Dermis microvascular lymphatic vessel endothelial cell (primary cell): ENCODE data around the gene KRTAP4-1. TPM values are rescaled to one million over a fixed set of nuclear protein-coding genes. Genes with fewer than 3 reads are reported as not detected.
"Not testable (repeated sequence)": the region's sequence is repeated elsewhere in the genome, so short reads cannot be mapped to it uniquely, and the experiment has no call there.

ENCODE experiments used
- DNase-seq, 2 donors: peaks; one replicate each; pipeline versions ENCODE4 v3.0.0 to v3.0.0-alpha.2; 2010; ENCODE audit warnings: low read depth in 2 of 2
- total RNA-seq: library from RNA; depleted of rRNA; stranded (reverse); fragments of >200 nt; gene quantifications from 2 replicates; pipeline ENCODE4 v1.2.1, GENCODE V29; 2014

KRTAP4-1 gene
- total RNA-seq, 1 donor from 2014 or later: not detected

DNA sequence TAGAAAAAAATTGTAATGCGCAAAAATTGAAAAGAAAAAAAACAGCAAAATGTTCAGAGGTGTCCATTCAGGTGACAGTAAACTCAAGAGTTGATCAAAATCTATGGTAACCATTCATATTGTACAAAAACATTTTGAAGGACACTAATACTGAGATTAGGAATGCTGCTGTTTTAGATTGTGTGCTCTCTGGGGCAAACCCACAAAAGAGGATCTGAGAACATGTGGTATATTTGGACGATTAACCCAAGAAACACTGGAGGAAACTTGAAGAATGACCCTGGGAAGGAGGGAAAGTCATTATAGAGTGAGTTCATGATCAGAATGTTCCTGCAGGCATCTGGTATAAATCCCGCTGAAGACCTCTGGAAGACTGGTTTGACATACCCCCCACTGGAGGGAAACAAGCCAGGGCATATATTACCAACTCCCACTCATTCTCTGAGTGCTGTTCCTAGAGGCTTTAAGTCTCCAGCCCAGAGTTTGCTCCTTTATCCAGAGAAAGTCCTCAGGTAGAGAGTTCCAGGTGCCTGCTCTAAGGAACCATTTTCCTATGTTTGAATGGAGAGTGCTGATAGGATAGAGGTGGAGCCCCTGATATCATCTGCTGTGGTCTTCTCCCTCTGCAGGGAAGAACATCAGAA lies 7.8 kb downstream of the KRTAP4-1 start:
- no peak for DNase-seq

DNA sequence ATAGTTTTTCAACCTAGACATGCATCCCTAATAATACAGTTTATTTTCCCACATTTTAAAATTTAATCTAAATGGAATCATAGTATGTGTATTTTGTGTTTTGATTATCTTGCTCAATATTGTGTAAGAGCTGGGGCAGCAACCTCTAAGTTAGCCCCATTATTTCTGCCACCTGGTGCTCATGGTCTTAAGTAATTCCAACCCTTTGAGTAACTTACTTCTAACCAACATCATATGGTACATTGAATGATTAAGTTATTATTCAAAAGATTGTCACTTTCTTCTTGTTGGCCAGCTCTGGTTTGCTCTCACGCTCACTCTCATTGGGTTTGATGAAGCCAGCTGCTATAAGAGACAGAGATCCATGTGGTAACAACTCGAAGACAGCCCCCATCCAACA lies 12.8 kb downstream of the KRTAP4-1 start:
- no peak for DNase-seq

GRCh38 chr17:41168121-41168520 lies 16.6 kb downstream of the KRTAP4-1 start, which contains the start of gene KRTAP4-3:
Gene KRTAP4-3 (minus strand): TSS chr17:41168221. CDS start chr17:41168172, 49 bp downstream.
- no peak for DNase-seq

DNA sequence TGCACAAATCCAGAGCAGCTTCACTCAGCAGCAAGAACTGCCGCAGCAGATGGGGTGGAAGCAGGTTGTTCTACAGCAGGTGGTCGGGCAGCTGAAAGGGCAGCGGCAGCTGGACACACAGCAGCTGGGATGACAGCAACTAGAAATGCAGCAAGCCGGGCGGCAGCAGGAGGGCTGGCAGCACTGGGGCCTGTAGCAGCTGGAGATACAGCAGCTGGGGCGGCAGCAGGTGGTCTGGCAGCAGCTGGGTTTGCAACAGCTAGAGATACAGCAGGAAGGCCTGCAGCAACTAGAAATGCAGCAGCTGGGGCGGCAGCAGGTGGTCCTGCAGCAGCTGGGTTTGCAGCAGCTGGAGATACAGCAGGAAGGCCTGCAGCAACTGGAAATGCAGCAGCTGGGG lies 17.1 kb downstream of the KRTAP4-1 start:
- DNase-seq: no peak

DNA sequence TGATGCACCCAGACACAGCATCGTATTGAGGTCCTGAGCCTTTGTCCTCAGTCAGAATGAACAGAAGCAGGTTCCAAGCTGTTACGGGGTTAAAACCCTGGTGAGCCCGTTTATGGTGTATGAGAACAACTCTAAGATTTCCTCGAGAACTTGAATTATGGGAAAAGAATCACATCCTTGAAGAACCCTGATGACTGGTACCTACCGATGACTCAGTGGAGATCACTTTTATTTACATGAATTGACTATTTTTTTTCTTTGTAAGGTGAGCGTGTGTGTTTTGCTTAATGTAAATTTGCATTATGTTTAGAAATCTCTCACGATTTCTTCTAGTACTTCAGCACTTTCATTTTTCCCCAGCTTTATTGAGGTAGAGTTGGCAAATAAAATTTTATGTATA lies 20.9 kb downstream of the KRTAP4-1 start:
- no peak for DNase-seq

GRCh38 chr17:41160648-41161047 lies 24.1 kb downstream of the KRTAP4-1 start, which contains the start of gene KRTAP4-4:
Gene KRTAP4-4 (minus strand): TSS chr17:41160748. CDS start chr17:41160691, 57 bp downstream.
- no peak for DNase-seq

DNA sequence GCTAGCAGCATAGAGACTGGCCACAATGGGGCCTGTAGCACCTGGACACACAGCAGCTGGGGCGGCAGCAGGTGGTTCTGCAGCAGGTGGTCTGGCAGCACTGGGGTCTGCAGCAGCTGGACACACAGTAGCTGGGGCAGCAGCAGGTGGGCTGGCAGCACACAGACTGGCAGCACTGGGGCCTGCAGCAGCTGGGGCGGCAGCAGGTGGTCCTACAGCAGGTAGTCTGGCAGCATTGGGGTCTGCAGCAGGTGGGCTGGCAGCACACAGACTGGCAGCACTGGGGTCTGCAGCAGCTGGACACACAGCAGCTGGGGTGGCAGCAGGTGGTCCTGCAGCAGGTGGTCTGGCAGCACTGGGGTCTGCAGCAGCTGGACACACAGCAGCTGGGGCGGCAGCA lies 24.5 kb downstream of the KRTAP4-1 start:
- not testable (repeated sequence) for DNase-seq

- no peak for DNase-seq
Measured at GRCh38 chr17:41153856-41154255, 30.9 kb downstream of the KRTAP4-1 start.

DNA sequence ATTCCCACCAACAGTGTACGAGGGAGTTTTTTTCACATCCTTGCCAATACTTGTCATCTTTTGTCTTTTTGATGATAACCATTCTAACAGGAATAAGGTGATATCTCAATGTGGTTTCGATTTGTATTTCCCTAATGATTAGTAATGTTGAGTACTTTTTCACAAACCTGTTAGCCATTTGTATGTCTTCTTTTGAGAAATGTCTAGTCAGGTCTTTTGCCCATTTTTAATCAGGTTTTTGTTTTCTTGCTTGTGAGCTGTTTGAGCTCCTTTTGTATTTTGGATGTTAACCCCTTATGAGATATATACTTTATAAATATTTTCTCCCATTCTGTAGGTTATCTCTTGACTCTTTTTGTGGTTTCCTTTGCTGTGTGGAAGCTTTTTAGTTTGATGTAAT lies 33.2 kb downstream of the KRTAP4-1 start:
- no peak for DNase-seq

GRCh38 chr17:41150026-41150425 lies 34.7 kb downstream of the KRTAP4-1 start:
- DNase-seq: no peak

- no peak for DNase-seq
Measured at GRCh38 chr17:41149652-41149985, 35.1 kb downstream of the KRTAP4-1 start, which contains the start of gene KRTAP4-5. Gene KRTAP4-5 (minus strand): TSS chr17:41149825. CDS start chr17:41149767, 58 bp downstream.

- not testable (repeated sequence) for DNase-seq
Measured at GRCh38 chr17:41148971-41149651, 35.6 kb downstream of the KRTAP4-1 start.

- no peak for DNase-seq
Measured at GRCh38 chr17:41147531-41148204, 37.0 kb downstream of the KRTAP4-1 start.

- DNase-seq: no peak
Measured at GRCh38 chr17:41145261-41145660, 39.5 kb downstream of the KRTAP4-1 start.

DNA sequence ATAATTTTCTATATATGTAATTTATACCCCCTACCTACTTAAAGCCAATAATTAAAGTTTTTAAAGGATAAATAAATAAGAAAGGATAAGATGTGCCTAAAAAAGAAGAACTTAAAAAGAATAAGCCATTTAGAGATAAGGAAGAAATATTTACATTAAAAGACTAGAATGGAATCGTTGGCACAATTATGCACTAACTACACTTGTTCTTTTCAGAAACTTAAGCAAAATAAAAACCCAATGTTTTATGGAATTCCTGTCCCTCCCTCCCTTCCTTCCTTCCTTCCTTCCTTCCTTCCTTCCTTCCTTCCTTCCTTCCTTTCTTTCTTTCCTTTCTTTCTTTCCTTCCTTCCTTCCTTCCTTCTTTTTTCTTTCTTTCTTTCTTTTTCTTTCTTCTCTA lies 39.9 kb downstream of the KRTAP4-1 start:
- DNase-seq: no peak

DNA sequence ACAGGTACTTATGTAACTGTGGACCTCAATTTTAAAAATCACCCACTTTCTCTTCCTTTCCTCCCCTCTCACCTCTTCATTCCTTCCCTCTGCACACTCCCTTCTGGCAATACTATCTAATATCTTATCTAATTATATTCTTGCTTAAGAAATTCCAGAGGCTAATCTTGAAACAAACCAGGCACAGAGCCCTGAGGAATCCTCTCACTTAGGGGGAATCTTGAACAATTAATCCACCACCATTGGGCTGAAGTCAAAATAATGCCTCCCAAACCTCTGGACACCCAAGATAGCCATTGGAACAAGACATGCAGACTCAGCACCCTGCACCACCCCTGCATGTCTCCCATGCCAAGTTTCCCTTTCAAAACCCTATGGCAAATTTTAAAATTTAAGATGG lies 43.4 kb downstream of the KRTAP4-1 start:
- DNase-seq: no peak

- peak in 1 of 2 donors; percentile 48 for DNase-seq
Measured at GRCh38 chr17:41140360-41141131, 44.2 kb downstream of the KRTAP4-1 start, which contains the start of gene KRTAP4-6. Gene KRTAP4-6 (minus strand): TSS chr17:41140544. CDS start chr17:41140487, 57 bp downstream.

GRCh38 chr17:41139865-41140264 lies 44.8 kb downstream of the KRTAP4-1 start:
- DNase-seq: not testable (repeated sequence)
